DMS79 treated with DMSO at 0.1 percent for 48 hours (cell line): Measurements from ENCODE around the gene TRPM3.

Experiments
- DNase-seq: peaks from one replicate; lab custom pipeline; 2025; lab: John Stamatoyannopoulos, UW

The TRPM3 gene

GRCh38 chr9:70554881-70555280 lies 566.5 kb downstream of the TRPM3 start:
- DNase-seq: no peak

- DNase-seq: peak; percentile 72
Measured at GRCh38 chr9:70553707-70554673, 567.4 kb downstream of the TRPM3 start.

GRCh38 chr9:70552561-70552960 lies 568.9 kb downstream of the TRPM3 start:
- DNase-seq: no peak

DNA sequence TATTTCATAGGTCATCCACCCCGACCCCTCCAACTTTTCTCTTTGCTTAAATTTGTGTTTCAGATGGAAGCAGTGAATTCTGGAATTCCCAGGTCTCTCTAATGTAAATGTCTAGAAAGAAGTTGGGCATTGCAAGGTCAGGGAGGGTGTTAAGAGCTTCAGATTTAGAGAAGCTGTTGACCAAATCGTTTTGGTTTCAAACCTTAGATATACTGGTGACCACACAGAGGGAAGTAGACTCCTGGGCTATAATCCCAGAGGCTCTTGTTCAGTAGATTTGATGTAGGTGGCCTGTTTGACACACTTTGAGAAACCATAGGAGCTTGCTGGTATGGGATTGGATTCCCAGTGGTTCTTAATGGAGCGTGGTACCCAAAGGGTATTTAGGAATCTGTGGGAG lies 569.6 kb downstream of the TRPM3 start:
- DNase-seq: no peak

DNA sequence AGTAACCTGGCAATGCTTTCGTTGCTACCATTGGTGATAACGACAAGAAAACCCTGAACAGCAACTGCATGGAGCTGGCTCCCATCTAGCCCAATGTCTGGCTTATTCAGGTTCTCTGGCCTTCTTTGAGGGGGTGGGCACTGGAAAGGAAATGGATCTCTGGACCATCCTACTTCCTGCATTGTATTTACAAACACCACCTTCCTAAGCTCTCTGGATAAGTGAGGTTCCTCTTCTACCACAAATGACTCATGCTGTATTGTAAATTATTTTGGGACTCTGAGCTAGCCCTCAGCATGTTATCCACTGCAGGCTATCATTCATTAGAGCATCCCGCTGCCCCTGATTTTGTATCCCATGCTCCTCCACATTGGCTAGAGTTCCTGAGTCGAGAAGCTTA lies 570.0 kb downstream of the TRPM3 start:
- no peak for DNase-seq

DNA sequence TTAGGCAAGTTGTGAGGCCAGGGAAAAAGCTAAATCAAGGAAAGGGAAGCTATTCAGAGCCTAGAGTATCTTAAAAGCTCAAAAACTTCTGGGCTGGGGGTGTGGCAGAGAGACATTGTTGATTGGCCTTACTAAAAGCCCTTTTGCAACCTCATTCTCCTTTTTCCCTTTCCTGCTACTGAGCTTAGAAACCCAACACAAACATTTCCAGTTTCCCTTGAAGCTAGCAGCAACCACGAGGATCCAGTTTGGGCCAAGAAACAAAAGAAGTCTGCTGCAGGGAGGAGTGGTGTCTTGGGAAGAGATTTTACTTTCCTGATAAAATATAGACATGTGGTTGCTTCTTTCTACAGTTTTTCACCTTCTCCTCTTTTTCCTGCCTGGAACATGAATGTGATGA lies 571.5 kb downstream of the TRPM3 start:
- no peak for DNase-seq

GRCh38 chr9:70542311-70542931 lies 579.0 kb downstream of the TRPM3 start:
- no peak for DNase-seq

GRCh38 chr9:70540016-70540415 lies 581.4 kb downstream of the TRPM3 start:
- DNase-seq: no peak

GRCh38 chr9:70539526-70539925 lies 581.9 kb downstream of the TRPM3 start:
- DNase-seq: no peak

DNA sequence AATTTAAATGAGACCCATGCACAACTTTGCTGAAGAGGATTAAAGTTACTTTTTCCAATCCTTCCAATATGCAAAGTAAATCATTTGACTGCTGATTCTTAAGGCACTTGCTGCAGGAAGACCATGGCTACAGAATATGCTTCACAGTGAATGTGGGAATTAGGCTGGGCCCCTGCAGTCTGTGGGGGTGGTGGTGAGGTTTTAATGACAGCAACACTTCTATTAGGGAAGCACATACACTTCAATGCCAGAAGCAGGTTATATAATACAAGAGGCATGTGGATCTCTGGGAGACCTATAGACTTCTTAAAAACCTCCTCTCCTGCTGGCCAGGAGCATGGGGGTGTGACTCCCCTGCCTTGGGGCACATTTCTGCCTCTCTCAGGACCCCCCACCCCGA lies 582.4 kb downstream of the TRPM3 start:
- DNase-seq: no peak

DNA sequence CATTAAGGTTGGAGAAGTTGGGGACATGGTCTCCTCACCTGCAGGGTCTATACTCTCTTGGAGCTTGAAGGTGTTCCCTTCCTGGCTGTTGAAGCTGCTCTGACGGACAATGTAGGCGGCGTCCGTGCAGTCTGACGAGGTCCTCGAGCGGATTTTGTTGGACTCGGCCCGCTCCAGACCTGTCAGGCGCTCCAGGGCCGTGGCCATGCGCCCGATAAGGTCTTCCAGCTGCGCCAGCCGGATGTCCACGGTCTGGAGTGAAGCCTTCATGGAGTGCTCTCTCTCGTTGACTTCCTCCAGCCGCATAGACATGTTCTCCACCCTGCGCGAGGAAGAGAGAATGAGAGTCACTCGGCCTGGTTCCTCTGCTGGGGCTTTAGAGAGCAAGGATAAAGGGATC lies 584.3 kb downstream of the TRPM3 start:
- DNase-seq: no peak

GRCh38 chr9:70535546-70536323 lies 585.7 kb downstream of the TRPM3 start:
- peak; percentile 1 for DNase-seq

DNA sequence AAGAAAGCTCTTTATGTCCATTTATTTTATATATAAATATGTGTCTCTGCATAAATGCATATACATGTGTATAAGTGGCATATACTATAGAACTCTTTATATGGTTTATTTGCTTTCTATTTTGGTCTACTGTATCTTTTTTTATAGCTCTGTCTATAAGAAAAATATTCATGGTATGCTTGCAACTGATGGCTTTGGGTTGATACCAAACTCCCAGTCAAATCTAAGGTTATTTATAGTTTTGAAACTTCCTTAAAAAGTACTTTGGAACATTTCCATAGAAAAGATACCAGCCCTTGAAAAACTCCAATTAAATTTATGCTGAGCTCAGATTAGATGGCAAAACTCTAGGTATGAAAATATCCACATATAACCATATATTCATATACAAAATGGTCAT lies 587.0 kb downstream of the TRPM3 start:
- no peak for DNase-seq

DNA sequence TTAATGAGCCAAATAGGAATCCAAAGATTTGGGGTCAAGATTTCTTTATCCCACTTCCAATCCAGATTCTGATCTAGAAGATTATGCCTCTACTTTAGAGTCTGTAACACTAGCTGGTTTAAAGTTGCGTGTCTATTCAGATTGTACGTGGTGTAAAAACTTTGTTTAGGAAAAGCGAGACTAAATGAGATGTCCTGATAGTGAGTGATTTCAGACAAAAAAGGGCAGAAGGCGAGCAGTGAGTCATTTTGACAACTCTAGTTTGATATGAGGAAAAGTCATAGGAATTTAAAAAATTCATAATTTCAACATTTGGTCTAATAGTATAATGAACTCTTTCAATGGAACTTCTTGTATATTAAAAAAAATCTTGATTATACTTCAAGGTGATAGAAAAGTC lies 587.4 kb downstream of the TRPM3 start:
- no peak for DNase-seq

DNA sequence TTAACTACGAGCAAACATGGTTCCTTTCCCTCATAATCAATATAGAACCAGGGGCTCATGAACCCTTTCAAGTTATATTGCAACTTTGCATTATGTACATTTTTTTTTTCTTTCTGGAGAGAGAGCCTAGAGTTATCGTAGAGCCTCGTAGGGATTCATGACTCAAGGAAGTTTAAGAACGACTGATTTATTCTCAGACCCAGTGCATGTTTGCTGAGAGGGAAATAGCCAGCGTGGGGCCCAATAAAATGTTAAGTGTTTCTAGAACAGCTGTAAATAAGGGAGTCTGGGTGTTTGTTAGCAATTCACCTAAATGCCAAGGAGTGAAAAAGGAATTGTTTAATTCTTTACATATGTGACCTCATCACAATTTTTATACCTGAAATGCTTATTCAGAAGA lies 587.9 kb downstream of the TRPM3 start:
- no peak for DNase-seq

- no peak for DNase-seq
Measured at GRCh38 chr9:70532716-70533115, 588.7 kb downstream of the TRPM3 start.

DNA sequence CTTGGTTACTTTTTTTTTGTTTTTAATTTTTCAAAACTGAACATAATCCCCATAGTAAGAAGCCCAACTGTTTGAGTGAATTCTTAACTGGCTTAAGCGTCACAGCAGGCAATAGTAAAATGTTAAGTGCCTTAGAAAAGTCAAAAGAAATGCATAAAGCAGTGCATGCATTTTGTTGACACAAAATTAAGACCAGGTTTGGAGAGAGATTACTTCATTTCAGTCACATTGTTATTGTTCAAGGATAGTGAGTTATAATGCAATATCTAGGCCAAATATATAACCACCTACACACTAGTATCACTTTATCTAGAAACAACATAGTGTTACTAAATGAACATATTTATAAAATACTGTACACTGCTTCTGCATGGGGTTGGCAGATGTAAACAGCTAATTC lies 590.1 kb downstream of the TRPM3 start:
- no peak for DNase-seq

GRCh38 chr9:70530716-70531115 lies 590.7 kb downstream of the TRPM3 start:
- no peak for DNase-seq

DNA sequence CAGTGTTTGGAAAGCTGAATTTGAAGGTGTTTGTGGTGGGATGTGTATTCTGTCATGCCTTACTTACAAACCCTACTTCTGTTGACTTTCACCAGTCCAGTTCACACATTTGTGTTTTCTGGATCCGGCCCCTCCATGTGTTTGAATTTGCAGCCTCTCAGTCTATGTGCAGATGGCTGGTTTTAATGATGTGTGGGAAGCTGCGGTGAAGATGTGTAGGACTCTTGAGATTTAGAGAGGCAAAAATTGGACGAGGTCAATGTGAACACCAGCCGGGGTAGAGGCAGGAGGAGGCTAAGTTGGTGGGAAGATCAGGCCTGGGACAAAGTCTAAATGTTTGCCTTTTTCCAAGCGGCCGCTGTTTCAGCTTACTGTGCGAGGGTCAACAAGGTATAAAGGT lies 591.6 kb downstream of the TRPM3 start:
- DNase-seq: peak; percentile 63

DNA sequence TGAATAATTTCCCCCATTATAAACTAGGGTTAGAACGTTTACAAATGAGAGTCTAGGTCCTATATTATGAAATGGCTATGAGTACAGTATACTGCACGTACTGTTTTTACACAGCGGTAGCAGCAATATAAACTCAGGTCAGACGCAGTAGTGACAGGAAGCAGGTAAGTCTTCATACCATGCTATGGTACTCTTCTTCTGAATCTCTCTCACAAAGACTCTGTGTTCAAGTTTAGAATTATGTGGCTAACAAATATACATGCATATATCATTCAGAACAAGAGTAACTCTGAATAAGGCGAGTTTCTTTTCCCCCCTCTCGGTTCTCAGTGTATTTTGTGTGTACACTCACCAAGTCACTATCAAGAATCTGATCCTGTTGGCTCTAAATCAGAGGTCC lies 592.0 kb downstream of the TRPM3 start:
- no peak for DNase-seq

DNA sequence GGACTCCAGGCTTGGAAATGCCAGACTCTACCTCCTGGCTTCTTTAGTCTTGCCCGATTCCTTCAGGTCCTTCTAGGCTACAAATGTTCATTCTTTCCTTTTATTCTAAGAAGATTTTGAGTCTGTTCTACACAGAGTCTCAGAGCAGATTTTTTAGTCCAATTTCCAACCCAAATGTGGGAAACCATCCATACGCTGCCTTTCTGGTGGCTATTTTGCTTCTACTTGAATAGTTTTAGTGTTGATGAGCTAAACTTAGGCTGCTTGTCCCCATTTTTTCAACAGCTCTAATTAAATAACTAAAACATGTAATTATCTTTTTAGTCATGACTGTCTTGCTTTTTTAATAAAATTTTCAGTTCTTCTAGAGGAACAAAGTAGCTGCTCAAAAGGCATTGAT lies 594.5 kb downstream of the TRPM3 start:
- DNase-seq: no peak

- no peak for DNase-seq
Measured at GRCh38 chr9:70525519-70525918, 595.9 kb downstream of the TRPM3 start.
